Stomach (tissue), 4 donors: ENCODE results near the gene GTF2H2.
"Not testable (repeated sequence)": the region's sequence is repeated elsewhere in the genome, so short reads cannot be mapped to it uniquely, and the experiment has no call there.

ENCODE experiments used
- CTCF ChIP-seq, 7 experiments: fragments of 450-650 bp in 4 of 7; fragments of 200-600 bp in 3 of 7; sonication (generic) in 3 of 7; IDR thresholded peaks; one replicate each; pipeline ENCODE4 v1.5.1; 2016 to 2019; ENCODE audit warnings: antibody characterized with exemption in 7 of 7, control low read depth in 2 of 7, mild to moderate bottlenecking in 1 of 7
- POLR2A ChIP-seq, 4 donors: fragments of 450-650 bp; IDR thresholded peaks; one replicate each; pipeline ENCODE4 v1.6.1; 2016; ENCODE audit warnings: antibody characterized with exemption in 4 of 4, control low read depth in 2 of 4, mild to moderate bottlenecking in 1 of 4, moderate library complexity in 1 of 4
- POLR2AphosphoS5 ChIP-seq, 3 donors: sonication (generic); formaldehyde crosslinking; IDR thresholded peaks; one replicate each; pipeline ENCODE4 v1.6.1; 2016; ENCODE audit warnings: antibody characterized with exemption in 3 of 3

DNA sequence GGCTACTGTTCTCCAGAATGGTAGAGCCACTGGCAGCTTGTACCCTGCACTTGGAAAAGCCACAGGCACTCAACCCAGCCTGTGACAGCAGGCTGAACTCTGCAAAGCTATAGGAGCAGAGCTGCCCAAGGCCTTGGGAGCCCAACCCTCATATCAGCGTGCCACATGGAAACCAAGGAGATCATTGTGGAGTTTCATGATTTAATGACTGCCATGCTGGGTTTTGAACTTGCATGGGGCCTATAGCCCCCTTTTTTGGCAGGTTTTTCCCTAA, 30.4 kb upstream of the GTF2H2 start:
- TF ChIP-seq POLR2A, CTCF, POLR2AphosphoS5 (IDR thresholded peaks at IDR 0.05): not testable (repeated sequence)
